Activated CD8-positive, alpha-beta memory T cell treated with anti-CD3 and anti-CD28 coated beads for 1 hour (primary cell): Measurements from ENCODE around the gene KRT77.
A peak's percentile ranks its signal among the peaks of the same experiment; 100 is the strongest.
"Not testable (repeated sequence)": the region's sequence is repeated elsewhere in the genome, so short reads cannot be mapped to it uniquely, and the experiment has no call there.

Source experiments
- DNase-seq, 2 donors: peaks; one replicate each; pipeline ENCODE4 v3.0.0-alpha.2; 2020; ENCODE audit warnings: low read depth in 1 of 2; ENCODE audit errors: extremely low read depth in 1 of 2

KRT77 gene

DNA sequence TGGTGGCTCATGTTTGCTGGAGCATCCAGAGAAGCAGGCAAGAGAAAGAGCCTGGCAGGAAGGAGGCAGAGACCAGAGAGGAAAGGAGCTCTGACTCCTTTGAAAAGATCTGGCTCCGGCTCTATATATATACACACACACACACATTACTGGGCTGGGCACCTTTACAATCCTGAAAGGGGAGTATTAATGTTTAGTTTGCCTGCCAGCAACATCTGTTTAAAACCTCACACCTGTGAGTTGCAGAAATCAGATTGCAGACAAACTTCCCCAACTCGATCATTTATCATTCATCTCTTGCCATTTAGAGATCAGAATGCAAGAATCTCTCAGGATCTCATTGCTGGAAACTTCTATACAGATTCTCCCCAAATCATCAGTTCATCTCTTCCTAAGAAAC, at the start of gene KRT77:
Gene KRT77, minus strand, starts transcription at position 101 of the 400 bp plus-strand sequence. Its CDS starts 90 bp downstream, at position 11.
- DNase-seq, result no peak

DNA sequence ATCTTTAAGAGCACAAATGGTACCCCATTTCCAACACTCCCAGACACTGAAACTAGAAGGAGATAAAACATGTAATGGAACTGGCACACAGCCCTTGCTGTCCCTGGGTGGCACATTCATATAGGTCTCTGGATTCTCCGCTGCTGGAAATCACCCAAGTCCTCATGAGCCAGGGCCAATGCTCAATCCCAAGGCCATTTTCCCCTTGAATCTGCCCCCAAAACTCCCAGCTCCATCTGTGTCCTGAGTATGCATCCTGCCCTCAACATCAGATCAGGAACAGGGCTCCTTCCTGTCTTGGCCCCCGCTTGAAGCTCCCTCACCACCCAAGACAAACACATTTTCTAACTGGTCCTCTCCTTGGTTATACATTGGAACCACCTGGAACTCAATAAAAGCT, 49.2 kb upstream of the KRT77 start:
- no peak for DNase-seq

DNA sequence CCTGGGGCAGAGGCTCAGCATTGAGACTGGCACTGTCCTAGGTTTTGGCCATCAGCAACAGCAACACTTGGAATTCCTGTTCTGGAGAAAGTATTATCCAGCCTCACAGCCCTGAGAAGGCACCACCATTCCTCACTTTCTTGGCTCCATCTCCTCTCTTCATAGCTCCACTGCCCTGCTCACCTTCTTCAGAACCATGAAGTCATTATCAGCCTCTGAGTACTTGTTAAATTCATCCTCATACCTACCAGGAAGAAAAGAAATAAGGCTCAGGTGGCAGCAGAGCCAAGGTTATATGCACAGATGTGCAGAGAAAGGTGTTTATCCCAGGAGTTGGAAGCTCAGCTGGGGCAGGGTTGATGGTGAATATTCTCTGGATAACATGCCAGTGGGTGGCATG, 48.5 kb upstream of the KRT77 start:
- no peak for DNase-seq

DNA sequence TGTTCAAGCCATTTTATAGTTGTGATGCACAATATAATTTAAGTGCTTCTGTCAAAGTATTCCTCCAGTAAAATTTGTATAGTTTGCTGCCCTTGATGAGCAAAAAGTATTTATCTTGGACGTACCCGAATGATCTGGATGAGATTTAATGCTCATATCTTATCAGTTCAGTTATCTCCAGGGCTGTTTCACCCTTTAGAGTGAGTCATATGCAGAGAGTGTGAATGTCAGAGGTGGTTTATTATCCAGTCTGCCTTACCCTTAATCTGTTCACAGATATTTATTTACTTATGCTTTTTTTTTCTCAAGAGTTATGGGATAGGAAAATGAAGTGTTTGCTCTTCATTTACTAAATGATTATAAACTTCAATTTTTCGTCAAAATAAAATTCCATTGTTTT, 47.2 kb upstream of the KRT77 start:
- not testable (repeated sequence) for DNase-seq

DNA sequence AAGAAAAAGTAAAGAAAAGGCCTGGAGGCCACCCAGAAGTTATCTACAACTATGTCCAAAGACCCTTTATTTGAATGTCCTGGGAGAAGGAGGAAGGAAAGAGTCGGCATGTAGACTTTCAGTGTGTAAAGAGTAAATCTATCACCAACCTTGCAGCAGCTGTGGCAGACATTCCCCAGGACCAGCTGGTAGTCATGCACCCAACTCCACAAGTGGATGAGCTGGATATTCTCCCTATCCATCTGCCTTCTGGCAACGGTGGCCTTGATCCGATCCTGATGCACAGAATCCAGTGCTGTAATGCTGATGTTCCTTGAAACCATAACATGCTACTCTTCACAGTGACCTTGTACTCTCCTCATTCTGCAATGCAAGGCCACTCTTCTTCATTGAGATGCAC, 46.5 kb upstream of the KRT77 start:
- no peak for DNase-seq

DNA sequence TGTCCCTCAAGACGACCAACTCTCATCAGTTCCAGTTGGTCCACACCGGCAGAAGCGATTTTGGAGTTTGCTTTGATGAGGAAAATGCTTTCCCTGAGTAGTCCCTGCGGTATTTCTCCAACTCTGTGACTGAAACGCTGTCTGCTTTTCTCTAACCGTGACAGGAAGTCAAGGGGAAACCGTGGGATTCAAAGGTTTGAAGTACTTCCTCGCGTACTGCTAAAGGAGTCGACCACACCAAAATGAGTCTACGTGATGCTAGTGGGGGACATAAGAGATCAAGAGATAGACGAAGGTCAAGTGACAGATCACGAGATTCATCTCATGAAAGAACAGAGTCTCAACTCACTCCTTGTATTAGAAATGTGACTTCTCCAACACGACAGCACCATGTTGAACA, 45.3 kb upstream of the KRT77 start:
- DNase-seq, result no peak

DNA sequence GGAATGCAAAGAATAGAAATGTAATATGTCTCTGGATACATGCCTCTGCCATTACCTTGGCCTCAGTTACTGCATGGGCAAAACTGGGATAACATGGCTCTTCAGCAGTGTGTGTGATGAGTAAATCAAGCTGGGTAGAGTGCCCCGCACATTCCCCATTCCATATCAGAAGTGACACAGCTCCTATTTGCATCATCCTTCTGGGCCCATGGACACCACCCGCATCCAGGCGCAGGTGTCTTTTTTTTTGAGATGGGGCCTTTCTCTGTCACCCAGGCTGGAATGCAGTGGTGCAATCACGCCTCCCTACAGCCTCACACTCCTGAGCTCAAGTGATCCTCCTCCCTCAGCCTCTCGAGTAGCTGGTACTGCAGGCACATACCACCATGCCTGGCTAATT, 42.2 kb upstream of the KRT77 start:
- no peak for DNase-seq

DNA sequence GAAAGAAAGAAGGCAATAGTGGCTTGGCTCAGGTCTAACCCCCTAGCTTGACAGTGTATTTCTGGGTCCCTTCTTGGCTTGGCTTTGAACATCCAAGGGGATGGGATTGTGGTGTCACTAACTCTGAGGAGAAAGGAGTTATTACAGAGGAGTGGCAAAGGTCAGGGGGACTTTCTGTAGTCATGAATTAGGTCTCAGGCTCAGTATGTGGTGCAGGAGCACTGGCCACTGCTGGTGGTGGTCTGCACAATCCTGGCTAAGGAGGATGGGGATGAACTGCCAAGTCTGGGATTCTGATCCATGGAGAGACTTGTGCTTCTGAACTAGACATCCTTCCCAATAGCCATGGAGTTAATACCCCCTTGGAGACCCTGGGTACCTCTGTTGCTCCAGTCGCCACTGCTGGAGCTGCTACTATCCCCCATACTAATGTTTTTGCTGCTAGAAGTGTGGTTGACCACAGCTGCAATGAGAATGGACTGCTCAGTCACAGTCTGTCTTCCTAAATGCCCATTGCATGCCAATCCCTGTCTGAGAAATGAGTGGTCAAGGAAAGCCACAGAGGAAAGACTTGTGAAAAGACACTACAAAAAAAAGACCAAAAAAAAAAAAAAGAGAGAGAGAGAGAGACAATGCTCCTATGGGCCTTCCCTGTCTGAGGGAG, 41.3 kb upstream of the KRT77 start:
- no peak for DNase-seq

DNA sequence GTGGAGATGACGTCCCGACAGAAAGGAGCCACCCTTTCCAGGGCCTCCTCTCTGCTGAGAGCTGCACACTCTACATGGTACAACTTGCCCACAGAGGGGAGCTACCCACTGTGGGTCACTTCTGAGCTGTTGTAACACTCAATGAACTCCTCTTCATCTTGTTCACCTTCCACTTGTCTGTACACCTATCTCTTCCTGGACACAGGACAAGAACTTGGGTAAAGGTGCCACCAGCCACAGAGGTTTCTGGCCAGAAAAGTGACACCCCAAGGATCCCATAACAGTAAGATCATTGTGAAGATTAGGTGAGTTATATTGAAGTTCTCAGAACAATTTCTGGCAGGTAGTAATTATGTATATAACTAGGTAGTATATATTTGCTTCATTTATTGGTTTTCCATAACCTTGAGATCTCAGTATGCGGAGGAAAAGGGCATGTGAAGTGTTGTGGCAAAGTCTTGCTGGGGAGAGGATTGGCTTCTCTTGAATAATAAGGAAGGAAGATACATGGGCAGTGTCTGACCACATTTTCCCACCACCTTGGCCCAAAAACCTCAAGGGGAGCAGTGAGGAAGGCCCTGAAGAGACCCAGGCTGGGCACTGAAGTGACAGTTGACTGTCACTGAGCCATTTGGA, 39.6 kb upstream of the KRT77 start:
- no peak for DNase-seq

DNA sequence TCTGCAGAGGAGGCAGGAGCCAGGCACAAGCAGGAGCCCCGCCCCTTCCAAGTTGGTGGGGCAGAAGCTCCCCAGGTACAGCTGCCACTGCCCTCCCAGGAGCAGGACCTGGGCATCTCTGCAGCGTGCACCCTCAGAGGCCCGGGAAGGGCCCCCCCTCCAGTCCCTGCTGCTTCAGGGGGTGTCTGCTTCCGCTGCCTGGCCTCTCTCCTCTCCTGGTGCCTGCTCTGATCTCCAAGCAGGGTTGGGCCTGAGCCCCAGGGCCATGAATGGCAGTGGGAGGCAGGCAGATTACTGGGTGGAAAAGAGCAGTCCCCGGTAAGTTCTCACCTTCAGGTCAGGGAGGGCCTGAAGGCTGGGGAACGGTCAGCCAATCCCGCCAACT, 38.9 kb upstream of the KRT77 start:
- no peak for DNase-seq

DNA sequence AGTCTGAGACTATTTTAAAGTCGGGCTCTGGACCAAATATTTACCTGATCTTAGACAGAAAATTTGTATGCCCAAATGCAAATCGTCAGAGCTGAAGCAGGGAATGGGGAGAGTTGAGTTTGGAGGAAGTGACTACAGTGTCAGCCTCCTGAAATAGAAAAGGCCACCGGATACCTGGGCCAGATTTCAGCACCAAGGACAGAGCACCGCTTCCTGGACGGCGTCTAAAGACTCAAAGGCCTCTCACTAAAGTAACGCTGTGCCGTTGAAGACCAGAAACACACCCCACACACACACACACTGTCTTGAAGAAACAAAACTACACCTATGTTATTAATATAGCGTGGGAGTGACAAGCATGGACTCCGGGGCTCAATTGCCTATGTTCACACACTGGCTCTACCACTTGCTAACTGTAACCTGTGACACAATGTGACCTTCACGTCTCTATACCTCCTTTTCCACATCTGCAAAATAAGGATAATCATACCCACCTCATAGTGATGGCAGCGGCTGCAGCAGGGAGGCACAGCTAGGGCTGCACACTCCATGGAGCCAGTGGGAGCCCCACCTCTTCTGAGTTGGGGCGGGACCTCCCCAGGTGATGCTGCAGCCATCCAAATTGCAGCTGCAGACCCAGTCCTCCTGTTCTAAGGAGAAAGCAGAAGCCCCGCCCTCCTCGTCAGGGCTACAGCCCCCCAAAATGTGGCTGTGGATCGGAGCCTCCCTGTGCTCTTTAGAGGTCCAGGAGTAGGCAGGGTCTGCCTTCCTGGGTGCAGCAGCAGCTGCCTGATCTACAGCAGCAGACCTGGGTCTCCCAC, 38.3 kb upstream of the KRT77 start:
- peak; percentile 15 to 47 for DNase-seq

DNA sequence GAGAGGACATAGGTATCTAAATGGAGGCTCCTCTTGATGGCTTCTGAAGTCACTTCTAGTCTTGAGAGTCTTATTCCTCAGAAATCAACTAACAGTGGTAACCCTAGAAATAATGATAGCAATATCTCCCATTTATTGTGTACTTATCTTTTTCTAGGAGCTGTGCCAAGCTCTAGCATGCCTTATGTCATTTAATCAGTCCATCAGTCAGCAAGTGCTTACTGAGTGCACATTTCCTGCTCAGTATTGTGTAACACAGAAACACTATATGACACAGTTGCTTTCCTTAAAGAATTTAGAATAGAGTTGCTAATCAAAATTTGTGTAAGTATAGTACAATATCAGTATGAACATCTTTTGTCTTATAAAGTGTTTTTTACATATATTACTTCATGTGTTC, 37.3 kb upstream of the KRT77 start:
- no peak for DNase-seq

DNA sequence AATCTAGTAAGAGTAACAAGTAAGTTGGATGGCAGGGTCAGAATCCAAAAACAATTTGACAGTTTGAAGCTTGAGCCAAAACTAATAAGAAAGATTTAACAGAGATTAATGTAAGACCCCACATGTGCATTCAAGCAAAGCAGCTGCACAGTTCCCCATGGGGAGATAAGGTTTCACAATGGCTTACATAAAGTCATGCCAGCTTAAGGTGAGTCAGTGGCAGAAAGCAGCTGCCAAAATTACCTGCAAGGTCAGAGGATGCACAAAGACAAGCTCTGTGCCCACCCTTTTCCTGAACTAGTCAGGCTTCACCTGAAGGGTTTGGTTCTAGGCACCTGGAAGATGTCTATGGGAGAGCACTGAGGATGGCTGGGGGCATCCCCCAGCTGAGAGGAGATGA, 36.6 kb upstream of the KRT77 start:
- no peak for DNase-seq

DNA sequence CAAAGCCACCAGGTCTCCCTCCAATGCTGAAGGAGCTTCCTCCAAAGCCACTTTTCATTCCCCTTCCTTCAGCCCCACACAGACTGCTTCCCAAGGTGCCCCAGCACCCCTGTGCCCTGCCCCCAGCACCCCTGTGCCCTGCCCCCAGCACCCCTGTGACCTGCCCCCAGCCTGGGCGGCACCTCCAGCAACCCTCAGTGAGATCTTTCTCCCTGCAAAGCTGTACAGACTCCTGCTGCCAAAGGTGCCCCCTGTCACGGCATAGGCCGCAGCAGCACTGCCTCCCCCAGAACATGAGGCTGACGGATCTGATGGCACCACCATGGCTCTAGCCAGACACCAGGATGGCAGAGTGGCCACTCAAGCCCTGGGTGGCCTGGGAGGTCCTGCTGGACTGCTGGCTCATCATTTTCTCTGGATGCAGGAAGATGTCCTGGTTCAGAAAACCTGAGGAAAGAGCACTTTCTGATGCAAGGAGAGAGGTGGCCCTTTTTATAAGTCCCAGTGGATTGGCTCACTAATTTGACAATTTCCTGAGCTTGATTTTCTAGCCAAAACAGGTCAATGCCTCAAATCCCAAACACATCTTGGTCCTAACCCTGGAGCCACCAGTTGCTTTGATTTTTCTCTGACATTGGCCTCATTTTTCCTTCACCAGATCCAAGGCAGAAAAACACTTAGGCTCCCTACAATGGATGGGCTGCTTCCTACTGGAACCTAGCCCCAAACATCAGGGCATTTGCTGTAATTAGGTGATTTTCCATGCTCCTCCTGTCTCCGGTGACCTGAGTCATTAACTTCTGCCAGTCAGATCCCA, 32.7 kb upstream of the KRT77 start:
- no peak for DNase-seq

DNA sequence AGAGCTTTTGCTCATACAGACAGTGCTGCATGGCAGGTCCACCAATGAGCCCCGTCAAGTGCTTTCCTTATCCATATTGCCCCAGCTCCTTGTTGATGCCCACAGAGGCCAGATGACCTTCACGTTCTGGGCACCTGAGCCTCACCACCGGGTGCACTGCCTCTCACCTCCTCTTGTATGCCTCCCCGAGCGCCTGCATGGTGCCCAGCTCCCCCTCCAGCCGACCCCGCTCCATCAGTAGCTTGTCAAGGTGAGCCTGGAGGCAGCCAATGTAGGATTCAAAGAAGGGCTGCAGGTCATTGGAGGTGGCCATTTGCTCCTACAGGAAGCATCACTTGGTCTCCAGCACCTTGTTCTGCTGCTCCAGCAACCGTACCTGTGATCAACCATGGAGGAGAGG, 31.8 kb upstream of the KRT77 start:
- no peak for DNase-seq

DNA sequence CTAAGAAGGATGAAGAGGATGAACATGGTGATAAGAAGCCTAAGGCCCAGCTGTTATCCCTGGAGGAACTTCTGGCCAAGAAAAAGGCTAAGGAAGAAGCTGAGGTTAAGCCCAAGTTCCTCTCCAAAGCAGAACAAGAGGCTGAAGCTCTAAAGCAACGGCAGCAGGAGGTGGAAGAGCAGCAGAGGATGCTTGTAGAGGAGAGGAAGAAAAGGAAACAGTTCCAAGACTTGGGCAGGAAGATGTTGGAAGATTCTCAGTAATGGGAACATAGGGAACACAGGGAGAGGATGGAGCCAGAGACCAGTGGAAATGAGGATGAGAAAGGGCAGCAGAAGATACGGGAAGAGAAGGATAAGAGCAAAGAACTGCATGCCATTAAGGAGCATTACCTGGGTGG, 27.5 kb upstream of the KRT77 start:
- DNase-seq, result no peak

DNA sequence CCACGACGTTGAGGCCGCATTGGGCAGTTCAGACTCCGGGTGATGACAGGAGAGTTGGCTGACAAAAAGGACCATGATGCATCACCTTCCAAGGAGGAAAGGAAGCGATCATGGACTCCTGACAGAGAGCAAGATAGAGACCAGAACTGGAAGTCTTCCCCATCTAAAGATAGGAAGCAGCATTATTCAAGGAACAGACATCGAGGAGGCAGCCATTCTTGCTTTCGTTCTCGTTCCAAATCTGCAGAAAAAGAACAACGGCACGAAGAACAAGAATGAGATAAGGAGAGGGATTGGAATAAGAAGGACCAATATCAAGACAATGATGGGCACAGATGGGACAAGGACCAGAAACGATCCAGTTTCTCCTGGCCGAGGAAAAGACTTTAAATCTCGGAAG, 27.1 kb upstream of the KRT77 start:
- DNase-seq, result no peak

DNA sequence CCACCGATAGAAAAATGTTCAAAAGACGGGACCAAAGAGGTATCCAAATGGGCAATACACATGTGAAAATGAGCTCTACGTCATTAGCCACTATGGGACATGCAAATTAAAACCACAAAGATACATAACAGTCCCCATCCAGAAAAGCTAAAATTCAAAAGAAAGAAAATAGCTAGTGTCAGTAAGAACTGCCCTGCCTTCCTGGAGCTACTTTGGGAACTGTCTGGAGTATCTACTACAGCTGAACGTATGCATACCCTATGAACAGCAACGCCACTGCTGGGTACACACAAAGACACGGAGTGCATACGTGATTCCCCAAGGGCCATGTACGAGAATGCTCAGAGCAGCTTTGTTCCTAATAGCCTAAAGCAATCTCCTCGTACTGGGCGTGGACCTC, 25.8 kb upstream of the KRT77 start:
- DNase-seq, result no peak

DNA sequence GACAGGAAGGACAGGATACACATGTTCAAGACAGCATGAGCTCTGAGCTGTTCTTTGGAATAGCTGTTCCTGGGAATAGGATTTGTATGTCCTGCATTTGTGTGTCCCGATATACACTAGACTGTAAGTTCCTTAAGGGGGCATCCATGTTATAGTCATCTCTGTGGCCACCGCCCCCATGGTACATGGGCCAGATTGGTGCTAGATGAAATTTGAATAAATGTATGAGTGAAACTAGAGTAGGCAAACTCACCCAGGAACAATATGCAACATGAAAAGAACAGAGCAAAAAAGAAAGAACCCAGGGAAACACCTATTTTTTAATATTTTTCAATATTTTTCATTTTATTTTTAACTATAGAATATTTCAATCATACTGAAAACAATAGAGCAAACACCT, 25.1 kb upstream of the KRT77 start:
- no peak for DNase-seq

DNA sequence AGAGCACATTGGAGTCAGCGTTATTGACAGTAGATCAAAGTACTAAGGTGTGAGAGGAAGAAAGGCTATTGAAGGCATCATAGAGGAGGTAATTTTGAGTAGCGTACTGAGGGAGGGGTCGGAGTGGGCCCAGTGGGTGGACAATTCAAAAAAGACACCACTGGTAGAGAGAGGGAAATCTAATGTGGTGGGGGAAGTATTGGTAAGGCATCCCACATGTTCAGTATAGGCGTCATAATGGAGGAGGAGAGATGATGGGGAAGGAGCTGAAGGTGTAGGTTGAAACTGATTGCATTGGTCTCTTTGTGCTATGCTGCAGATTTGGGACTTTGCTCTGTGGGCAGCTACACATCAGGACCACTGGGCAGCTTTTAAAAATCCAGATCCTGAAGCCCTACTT, 23.7 kb upstream of the KRT77 start:
- no peak for DNase-seq

DNA sequence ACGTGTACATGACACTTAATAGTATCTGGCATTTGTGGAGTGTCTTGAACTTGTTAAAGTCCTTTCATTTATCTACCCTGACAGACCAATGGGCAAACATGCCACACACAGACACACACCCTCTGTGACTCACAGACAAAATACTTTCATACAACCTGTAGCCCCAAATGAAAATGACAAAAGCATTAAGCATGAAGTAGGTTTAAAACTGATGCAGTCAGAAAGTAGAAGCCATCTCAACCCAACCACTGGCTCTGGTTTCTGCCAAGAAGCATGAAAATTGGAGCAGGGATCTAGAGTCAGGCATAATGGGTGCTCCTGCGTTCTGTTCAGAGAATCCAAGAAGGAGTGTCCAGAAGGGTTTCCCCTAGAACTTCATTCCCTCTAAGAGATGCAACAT, 23.1 kb upstream of the KRT77 start:
- DNase-seq, result no peak
